PFSK-1 (cell line): ENCODE results near the gene CTDSPL.

Experiments used
- POLR2AphosphoS5 ChIP-seq: IDR thresholded peaks from 2 replicates; pipeline ENCODE4 v1.6.1; 2012; ENCODE audit warnings: low read depth, mild to moderate bottlenecking, control low read depth, low read length, moderate library complexity
- REST ChIP-seq, 2 experiments: IDR thresholded peaks; 2 replicates each; pipeline versions ENCODE4 v1.6.1 to v1.8.0; 2011 to 2012; ENCODE audit warnings: low read depth in 2 of 2, low read length in 2 of 2, control low read depth in 1 of 2, inconsistent platforms in 1 of 2, mild to moderate bottlenecking in 1 of 2, moderate library complexity in 1 of 2; ENCODE audit not compliant: insufficient read depth in 1 of 2
- TAF1 ChIP-seq: IDR thresholded peaks from 2 replicates; pipeline ENCODE4 v1.6.1; 2012; ENCODE audit warnings: low read length, control low read depth, borderline replicate concordance; ENCODE audit not compliant: insufficient read depth

GRCh38 chr3:37991823-37992222 is 130.1 kb downstream of the CTDSPL start:
- no peak for TF ChIP-seq REST (IDR thresholded peaks at IDR 0.05; ENCODE audit: insufficient read depth in 1 of 2, low read depth in 2 of 2, low read length in 2 of 2)
- no peak for TF ChIP-seq POLR2AphosphoS5
- no peak for TF ChIP-seq TAF1
